Central memory CD8-positive, alpha-beta T cell (primary cell): Measurements from ENCODE around the gene JPH2.

Experiments used
- ATAC-seq: fragments of 150-1000 bp; cut with Tn5 transposase; replicated peaks from 2 replicates; pipeline ENCODE4 v1.10.0; 2022; ENCODE audit warnings: mild to moderate bottlenecking, moderate FRiP score, moderate number of reproducible peaks; ENCODE audit not compliant: poor library complexity, severe bottlenecking; ENCODE audit errors: extremely low read depth
- DNase-seq, 2 donors: peaks; one replicate each; pipeline ENCODE4 v3.0.0; 2021; ENCODE audit warnings: low spot score in 2 of 2
- H3K27ac Mint-ChIP-seq: one replicate; pipeline ENCODE4 v1.8.0; 2022; ENCODE audit warnings: low read depth, mild to moderate bottlenecking, moderate library complexity, mixed read lengths
- H3K27me3 Mint-ChIP-seq: one replicate; pipeline ENCODE4 v1.8.0; 2022; ENCODE audit warnings: mixed read lengths
- H3K36me3 Mint-ChIP-seq: one replicate; pipeline ENCODE4 v1.8.0; 2022; ENCODE audit warnings: mild to moderate bottlenecking, moderate library complexity, mixed read lengths; ENCODE audit not compliant: insufficient read depth
- H3K4me1 Mint-ChIP-seq: one replicate; pipeline ENCODE4 v1.8.0; 2022; ENCODE audit warnings: mixed read lengths
- H3K4me3 Mint-ChIP-seq: one replicate; pipeline ENCODE4 v1.8.0; 2022; ENCODE audit warnings: mild to moderate bottlenecking, moderate library complexity, mixed read lengths
- H3K9me3 Mint-ChIP-seq: one replicate; pipeline ENCODE4 v1.8.0; 2022; ENCODE audit warnings: mixed read lengths

Gene JPH2

GRCh38 chr20:44208770-44209169, 21.8 kb upstream of the JPH2 start:
- Mint-ChIP-seq H3K27me3 (no peaks in the 10 kb centered on the region), H3K27ac (peak overlapping the region; percentile 100), H3K4me3 (peak overlapping the region; percentile 96), H3K9me3 (no peaks in the 10 kb centered on the region), H3K36me3 (peaks cover 37% of the 10 kb centered on the region), H3K4me1 (peaks cover 45% of the 10 kb centered on the region)
- ATAC-seq (no peak), DNase-seq (no peak)

GRCh38 chr20:44208165-44208564, 21.2 kb upstream of the JPH2 start:
- H3K4me1 Mint-ChIP-seq = peaks cover 51% of the 10 kb centered on the region
- H3K27ac Mint-ChIP-seq = peak overlapping the region; percentile 59
- ATAC-seq (no peak), DNase-seq (no peak)
- H3K36me3 Mint-ChIP-seq = peaks cover 42% of the 10 kb centered on the region
- H3K4me3 Mint-ChIP-seq = peak overlapping the region; percentile 96
- no peaks in the 10 kb centered on the region for H3K9me3 Mint-ChIP-seq
- no peaks in the 10 kb centered on the region for H3K27me3 Mint-ChIP-seq

DNA sequence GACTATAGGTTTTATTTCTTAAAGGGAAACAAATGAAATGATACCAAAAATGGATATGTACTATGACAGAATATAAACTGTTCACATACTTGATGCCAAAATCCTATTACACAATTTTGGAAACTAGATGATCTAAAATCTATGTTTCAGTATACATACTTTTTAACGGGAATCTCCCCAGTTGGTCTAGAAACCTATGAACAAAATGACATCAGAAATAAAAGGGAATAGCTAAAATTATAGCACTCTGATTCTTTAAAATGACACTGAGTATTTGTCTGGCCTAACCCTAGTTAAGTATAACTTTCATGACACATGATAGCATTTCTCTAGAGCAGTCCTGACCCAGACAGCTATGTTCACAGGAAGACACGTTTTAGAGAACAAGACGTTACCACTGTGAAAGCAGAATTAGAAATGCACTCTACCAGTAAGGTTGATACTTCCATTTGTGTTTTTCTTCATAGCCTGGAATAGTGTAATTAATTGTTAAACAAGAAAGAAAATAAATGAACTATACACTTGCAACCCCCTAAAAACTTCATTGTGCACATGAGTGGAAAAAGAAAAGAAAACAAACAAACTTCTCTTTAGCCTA, 20.2 kb upstream of the JPH2 start:
- DNase-seq (no peak), ATAC-seq (no peak)
- Mint-ChIP-seq H3K27ac (peak overlapping the region; percentile 59), H3K9me3 (no peaks in the 10 kb centered on the region), H3K4me1 (peaks cover 55% of the 10 kb centered on the region), H3K36me3 (peaks cover 50% of the 10 kb centered on the region), H3K4me3 (no peak overlapping the region), H3K27me3 (no peaks in the 10 kb centered on the region)

DNA sequence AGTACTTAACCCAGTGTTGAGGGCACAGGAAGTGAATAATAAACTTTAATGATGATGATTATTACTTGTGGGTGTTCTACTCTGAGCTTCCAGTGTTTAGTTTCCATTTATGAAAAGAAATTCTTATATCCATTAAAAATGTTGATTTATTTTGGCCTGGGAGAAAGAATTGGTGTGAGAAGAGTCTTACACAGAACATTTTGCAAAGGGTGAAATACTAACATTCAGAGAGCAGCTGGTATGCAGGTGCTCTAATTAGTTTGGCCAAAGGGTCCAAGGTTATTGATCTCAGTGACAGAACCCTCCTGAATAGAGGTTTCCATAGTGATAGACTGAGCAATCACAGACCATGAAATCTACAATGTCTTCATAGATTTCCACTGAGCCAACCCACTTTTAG, 19.1 kb upstream of the JPH2 start:
- no peak for DNase-seq
- Mint-ChIP-seq H3K27me3 (no peaks in the 10 kb centered on the region), H3K9me3 (no peaks in the 10 kb centered on the region), H3K4me3 (no peak overlapping the region), H3K36me3 (peaks cover 58% of the 10 kb centered on the region), H3K27ac (peak overlapping the region; percentile 41), H3K4me1 (peaks cover 56% of the 10 kb centered on the region)
- no peak for ATAC-seq

DNA sequence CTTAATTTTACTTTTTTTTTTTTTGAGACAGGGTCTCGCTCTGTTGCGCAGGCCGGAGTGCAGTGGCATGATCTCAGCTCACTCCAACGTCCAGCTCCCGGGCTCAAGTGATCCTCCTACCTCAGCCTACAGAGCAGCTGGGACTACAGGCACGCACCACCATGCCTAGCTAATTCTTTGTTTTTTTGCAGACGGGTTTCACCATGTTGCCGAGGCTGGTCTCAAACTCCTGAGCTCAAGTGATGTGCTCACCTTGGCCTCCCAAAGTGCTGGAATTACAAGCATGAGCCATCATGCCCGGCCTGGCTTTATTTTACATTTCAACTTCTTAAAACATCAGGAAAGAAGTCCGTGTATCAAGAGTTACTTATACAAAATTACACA, 17.8 kb upstream of the JPH2 start:
- Mint-ChIP-seq H3K27ac (no peak overlapping the region), H3K9me3 (no peaks in the 10 kb centered on the region), H3K4me1 (peaks cover 61% of the 10 kb centered on the region), H3K27me3 (no peaks in the 10 kb centered on the region), H3K4me3 (no peak overlapping the region), H3K36me3 (peaks cover 54% of the 10 kb centered on the region)
- no peak for DNase-seq
- ATAC-seq = no peak

DNA sequence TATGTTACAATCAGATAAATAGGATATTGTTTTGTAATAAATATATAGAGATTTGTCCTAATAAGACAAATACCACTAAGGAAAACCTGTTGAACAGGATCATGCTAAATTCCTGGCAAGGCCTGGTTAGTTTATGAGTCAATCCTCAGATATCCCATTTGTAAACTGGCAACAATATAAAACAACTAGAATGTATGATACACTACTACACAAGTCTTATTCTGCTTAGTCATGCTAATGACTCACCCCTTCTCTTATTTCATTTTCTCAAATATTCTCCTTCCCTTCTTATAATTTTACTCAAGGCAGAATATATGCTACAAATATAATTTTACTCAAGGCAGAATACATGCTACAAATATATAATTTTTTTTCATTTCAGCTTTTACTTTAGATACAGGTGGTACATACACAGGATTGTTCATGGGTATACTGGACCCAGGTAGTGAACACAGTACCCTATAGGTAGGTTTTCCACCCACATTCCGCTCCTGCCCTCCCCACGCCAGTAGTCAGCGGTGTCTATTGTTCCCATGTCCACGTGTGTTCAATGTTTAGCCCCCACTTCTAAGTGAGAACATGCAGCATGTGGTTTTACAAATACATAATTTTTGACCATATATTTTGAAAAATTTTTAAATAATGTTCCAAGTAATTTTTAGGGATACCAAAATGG, 17.3 kb upstream of the JPH2 start:
- Mint-ChIP-seq H3K9me3 (no peaks in the 10 kb centered on the region), H3K4me3 (no peak overlapping the region), H3K27me3 (no peaks in the 10 kb centered on the region), H3K27ac (no peak overlapping the region), H3K36me3 (peaks cover 58% of the 10 kb centered on the region), H3K4me1 (peaks cover 61% of the 10 kb centered on the region)
- no peak for DNase-seq
- no peak for ATAC-seq

DNA sequence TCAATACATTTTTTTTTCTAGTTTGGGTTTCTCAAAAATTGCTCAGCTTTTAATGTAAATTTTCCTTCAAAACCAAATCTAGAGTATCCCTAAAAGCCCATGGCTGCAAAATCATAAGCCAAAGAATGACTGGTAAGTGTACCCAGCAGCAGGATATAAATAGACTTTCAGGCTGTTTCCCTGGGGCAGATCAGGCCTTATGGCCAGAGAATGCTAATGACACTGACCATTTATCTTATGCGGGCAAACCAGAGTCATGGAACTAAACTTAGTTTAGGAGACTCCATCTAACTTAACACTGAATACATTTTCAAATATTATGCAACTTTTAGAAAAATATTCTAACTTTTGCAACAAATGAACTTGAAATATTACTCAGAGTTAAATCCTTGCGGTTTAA, 16.2 kb upstream of the JPH2 start:
- H3K4me1 Mint-ChIP-seq = peaks cover 59% of the 10 kb centered on the region
- ATAC-seq = no peak

GRCh38 chr20:44200983-44201382, 14.0 kb upstream of the JPH2 start:
- H3K4me3 Mint-ChIP-seq = no peak overlapping the region
- peaks cover 47% of the 10 kb centered on the region for H3K4me1 Mint-ChIP-seq
- no peaks in the 10 kb centered on the region for H3K27me3 Mint-ChIP-seq
- no peak for ATAC-seq
- H3K9me3 Mint-ChIP-seq = no peaks in the 10 kb centered on the region
- no peak for DNase-seq
- H3K27ac Mint-ChIP-seq = no peak overlapping the region
- H3K36me3 Mint-ChIP-seq = peaks cover 75% of the 10 kb centered on the region

More for the DNA sequence above, 16.2 kb upstream of the JPH2 start:
- no peak for DNase-seq
- H3K4me3 Mint-ChIP-seq = no peak overlapping the region
- H3K36me3 Mint-ChIP-seq = peaks cover 62% of the 10 kb centered on the region
- no peaks in the 10 kb centered on the region for H3K9me3 Mint-ChIP-seq
- H3K27ac Mint-ChIP-seq = peak overlapping the region; percentile 59
- no peaks in the 10 kb centered on the region for H3K27me3 Mint-ChIP-seq

- Mint-ChIP-seq H3K4me1 (peaks cover 47% of the 10 kb centered on the region), H3K27ac (no peak overlapping the region), H3K9me3 (no peaks in the 10 kb centered on the region), H3K36me3 (peaks cover 75% of the 10 kb centered on the region), H3K27me3 (no peaks in the 10 kb centered on the region), H3K4me3 (no peak overlapping the region)
- no peak for DNase-seq
- no peak for ATAC-seq
Observed at GRCh38 chr20:44200371-44200770, 13.4 kb upstream of the JPH2 start.

DNA sequence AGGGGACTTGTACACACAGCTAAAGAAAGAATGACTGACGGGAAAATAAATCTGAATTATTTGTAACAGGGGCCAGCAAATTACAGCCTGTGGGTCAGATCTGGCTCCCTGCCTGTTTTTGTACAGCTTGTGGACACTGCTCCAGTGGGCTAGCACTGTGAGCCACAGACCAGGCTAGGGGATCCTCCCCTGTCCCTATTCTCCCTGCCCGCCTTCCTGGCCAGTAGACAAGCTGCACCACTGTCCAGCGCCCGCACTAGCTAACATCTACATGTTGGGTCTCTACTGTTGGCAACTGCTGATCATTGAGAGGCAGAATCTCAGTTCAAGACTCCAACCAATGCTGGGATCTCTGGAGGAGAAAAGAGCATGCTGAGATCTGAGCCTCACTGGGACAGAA, 12.9 kb upstream of the JPH2 start:
- ATAC-seq = no peak
- no peak for DNase-seq
- Mint-ChIP-seq H3K36me3 (peaks cover 72% of the 10 kb centered on the region), H3K27me3 (no peaks in the 10 kb centered on the region), H3K27ac (no peak overlapping the region), H3K4me1 (peaks cover 47% of the 10 kb centered on the region), H3K4me3 (no peak overlapping the region), H3K9me3 (no peaks in the 10 kb centered on the region)

DNA sequence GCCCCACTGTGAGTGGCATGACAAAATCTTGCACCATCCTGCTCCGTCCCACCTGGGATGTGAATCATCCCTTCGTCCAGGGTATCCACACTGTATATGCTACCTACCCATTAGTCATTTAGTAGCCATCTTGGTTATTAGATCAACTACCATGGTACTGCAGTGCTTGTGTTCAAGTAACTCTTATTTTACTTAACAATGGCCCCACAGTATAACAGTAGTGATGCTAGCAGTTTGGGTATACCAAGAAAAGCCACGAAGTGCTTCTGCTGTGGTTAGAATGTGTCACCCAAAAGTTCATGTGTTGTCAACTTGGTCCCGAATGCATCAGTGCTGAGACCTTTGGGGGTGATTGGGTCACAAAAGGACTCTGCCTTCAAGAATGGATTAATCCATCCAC, 11.9 kb upstream of the JPH2 start:
- no peak overlapping the region for H3K27ac Mint-ChIP-seq
- ATAC-seq (peak; percentile 79), DNase-seq (no peak)
- no peaks in the 10 kb centered on the region for H3K27me3 Mint-ChIP-seq
- H3K4me1 Mint-ChIP-seq = peaks cover 46% of the 10 kb centered on the region
- H3K36me3 Mint-ChIP-seq = peaks cover 65% of the 10 kb centered on the region
- no peaks in the 10 kb centered on the region for H3K9me3 Mint-ChIP-seq
- no peak overlapping the region for H3K4me3 Mint-ChIP-seq

DNA sequence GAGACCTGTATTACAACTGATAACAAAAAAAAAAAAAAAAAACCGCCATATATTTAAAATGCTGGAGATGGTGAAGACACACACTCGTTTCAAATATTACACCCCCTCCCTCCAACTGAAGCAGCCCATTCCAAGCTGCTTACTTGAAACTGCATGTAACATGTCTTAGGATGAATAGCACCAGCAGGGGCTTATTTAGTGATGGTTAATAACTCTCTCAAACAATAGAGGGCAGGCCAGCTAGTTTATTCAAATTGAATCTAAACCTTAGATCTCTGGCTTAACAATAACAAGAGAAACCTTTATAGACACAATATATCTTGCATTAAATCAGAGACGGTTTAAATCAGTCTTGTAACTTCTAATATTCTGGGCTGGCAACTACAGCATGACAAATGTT, 9.3 kb upstream of the JPH2 start:
- H3K4me1 Mint-ChIP-seq = peaks cover 27% of the 10 kb centered on the region
- H3K36me3 Mint-ChIP-seq = peaks cover 47% of the 10 kb centered on the region
- no peaks in the 10 kb centered on the region for H3K9me3 Mint-ChIP-seq
- H3K27ac Mint-ChIP-seq = no peak overlapping the region
- ATAC-seq (no peak), DNase-seq (no peak)
- H3K4me3 Mint-ChIP-seq = no peak overlapping the region
- H3K27me3 Mint-ChIP-seq = peaks cover 1% of the 10 kb centered on the region

DNA sequence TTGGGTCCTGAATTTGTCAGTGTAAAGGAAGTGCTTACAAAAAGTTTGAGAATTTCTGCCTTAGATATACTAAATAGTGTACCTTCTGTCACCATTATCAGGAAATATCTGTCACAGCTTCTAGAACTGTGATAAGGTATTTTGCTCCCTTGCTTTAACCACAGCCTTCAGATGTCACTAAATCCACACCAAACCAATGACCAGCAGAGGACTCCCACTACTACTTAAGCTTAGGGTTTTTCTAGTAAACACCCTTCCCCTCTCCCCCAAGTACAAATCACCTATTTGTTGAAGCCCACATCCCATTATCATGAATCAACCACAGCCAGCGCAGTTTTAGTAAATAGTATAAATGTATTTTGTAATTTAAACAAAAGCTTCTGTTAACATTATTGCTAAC, 8.6 kb upstream of the JPH2 start:
- no peak overlapping the region for H3K27ac Mint-ChIP-seq

More for the DNA sequence above, 8.6 kb upstream of the JPH2 start:
- no peak overlapping the region for H3K4me3 Mint-ChIP-seq
- DNase-seq (no peak), ATAC-seq (no peak)
- peaks cover 40% of the 10 kb centered on the region for H3K36me3 Mint-ChIP-seq
- H3K9me3 Mint-ChIP-seq = no peaks in the 10 kb centered on the region
- peaks cover 20% of the 10 kb centered on the region for H3K4me1 Mint-ChIP-seq
- peaks cover 8% of the 10 kb centered on the region for H3K27me3 Mint-ChIP-seq
